Adipose tissue (tissue), 3 donors: Measurements from ENCODE around the gene KIF24. TPM values are rescaled to one million over a fixed set of nuclear protein-coding genes. Genes with fewer than 3 reads are reported as not detected.
"Not testable (repeated sequence)": the region's sequence is repeated elsewhere in the genome, so short reads cannot be mapped to it uniquely, and the experiment has no call there.

Experiments
- H3K27ac ChIP-seq: one replicate; pipeline ENCODE4 v1.5.1; 2013; ENCODE audit warnings: low read depth, low read length
- WGBS, 3 donors: extraction: QIAGEN DNeasy Blood & Tissue Kit; methylation state at CpG; one replicate each; pipeline ENCODE4 v1.1.7; 2013; 5-methylcytosine and 5-hydroxymethylcytosine counted together
- polyA plus RNA-seq, 3 donors: library from polyadenylated mRNA; stranded (reverse); fragments of 200-250 nt; gene quantifications; one replicate each; pipeline ENCODE4 v1.2.3, GENCODE V29; 2013
- donor health status: healthy with polysubstance abuse.
- donor health status: Bipolar disorder and iron deficiency.
- donor health status: healthy.

The KIF24 gene
- polyA plus RNA-seq, 3 donors = 0.12 to 0.29 (median 0.22) TPM

DNA sequence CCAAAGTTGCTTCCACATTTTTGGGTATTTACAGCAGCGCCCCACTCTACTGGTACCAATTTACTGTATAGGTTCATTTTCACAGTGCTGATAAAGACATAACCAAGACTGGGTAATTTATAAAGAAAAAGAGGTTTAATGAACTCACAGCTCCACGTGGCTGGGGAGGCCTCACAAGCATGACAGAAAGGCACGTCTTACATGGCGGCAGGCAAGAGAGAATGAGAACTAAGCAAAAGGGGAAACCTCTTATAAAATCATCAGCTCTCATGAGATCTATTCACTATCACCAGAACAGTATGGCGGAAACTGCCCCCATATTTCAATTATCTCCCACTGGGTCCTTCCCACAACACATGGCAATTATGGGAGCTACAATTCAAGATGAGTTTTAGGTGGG lies 39.7 kb upstream of the KIF24 start:
- 94 to 99% (median 97%) methylated on average over 5 of the region's 5 CpGs for WGBS, 3 donors
- H3K27ac ChIP-seq = not testable (repeated sequence)

DNA sequence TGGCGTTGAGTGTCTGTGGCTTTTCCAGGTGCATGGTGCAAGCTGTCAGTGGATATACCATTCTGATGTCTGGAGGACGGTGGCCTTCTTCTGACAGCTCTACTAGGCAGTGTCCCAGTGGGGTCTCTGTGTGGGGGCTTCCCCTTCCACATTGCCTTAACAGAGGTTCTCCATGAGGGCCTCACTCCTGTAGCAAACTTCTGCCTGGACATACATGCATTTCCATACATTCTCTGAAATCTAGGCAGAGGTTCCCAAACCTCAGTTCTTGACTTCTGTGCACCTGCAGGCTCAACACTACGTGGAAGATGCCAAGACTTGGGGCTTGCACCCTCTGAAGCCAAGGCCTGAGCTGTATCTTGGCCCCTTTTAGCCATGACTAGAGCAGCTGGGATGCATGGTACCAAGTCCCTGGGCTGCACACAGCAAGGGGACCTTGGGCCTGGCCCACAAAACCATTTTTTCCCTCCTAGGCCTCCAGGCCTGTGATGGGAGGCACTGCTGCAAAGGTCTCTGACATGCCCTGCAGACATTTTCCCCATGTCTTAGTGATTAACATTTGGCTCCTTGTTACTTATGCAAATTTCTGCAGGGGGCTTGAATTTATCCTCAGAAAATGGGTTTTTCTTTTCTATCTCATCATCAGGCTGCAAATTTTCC lies 38.8 kb upstream of the KIF24 start:
- H3K27ac ChIP-seq = not testable (repeated sequence)
- WGBS, 3 donors = 96 to 99% (median 96%) methylated on average over 3 of the region's 3 CpGs

- 68 to 93% (median 92%) methylated on average over 2 of the region's 2 CpGs for WGBS, 3 donors
- H3K27ac ChIP-seq = no peak overlapping the region
These were observed 37.3 kb upstream of the KIF24 start for GRCh38 chr9:34366365-34366764.

DNA sequence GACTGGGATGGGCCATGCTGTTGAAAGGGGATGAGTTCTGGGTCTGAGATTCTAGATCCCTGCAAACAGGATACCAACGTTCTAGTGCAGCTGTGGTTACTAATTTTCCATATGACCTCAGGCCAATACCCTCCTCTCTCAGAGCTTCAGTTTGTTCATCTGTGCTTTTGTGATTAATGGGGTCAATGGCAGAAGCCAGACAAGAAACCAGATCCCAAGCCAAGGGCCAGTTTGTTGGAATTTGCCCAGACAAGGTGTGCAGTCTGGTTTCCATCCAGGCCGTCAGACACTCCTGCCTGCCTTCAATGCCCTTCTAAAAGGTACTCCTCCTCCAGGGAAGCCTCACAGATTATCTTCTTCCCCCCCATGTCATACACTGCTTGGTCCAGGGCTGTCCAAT lies 36.2 kb upstream of the KIF24 start:
- no peak overlapping the region for H3K27ac ChIP-seq
- 31 to 79% (median 71%) methylated on average over 2 of the region's 2 CpGs for WGBS, 3 donors

DNA sequence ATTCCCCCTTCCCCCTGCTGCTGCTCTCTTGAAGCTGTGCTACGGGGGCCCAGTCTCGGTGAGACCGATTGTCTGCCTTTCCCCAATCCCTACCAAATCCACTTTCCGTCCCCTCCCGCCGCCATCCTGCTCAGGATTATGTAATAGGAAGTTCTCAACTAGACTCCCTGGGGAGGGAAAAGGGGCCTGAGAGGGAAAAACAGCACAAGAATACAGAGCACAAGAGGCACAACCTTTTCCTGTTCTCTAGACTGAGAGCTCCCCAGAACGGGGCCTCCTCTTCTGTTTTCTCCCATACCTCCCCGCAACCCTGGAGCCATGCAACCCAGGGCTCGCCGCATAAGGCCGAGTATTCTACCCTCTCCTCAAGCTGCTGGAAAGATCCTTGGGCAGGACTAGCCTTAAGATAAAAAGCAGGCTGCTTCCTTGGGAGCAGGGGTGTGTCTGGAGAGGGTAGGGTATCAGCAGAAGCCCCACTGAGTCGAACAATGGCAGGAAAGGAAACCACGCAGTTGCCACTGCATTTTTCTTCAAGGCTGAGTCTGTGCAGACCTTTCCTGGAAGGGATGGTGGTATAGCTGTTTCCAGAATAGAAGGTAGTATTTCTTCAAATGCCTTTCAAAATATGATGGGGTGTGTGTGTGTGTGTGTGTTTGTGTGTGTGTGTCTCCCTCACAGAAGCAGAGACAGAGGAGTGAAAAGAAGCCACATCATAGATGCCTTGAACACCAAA lies 34.7 kb upstream of the KIF24 start:
- no peak overlapping the region for H3K27ac ChIP-seq
- WGBS, 3 donors = 22 to 65% (median 35%) methylated on average over 13 of the region's 13 CpGs

GRCh38 chr9:34362614-34363214 lies 33.6 kb upstream of the KIF24 start:
- H3K27ac ChIP-seq = no peak overlapping the region
- WGBS, 3 donors = 82 to 97% (median 91%) methylated on average over 4 of the region's 4 CpGs

GRCh38 chr9:34352957-34353356 lies 23.9 kb upstream of the KIF24 start:
- WGBS, 3 donors = 85 to 95% (median 95%) methylated on average over 1 of the region's 1 CpG

GRCh38 chr9:34352122-34352652 lies 23.1 kb upstream of the KIF24 start:
- H3K27ac ChIP-seq = not testable (repeated sequence)
- 31 to 93% (median 84%) methylated on average over 7 of the region's 7 CpGs for WGBS, 3 donors

More at GRCh38 chr9:34352957-34353356, 23.9 kb upstream of the KIF24 start:
- H3K27ac ChIP-seq = not testable (repeated sequence)

DNA sequence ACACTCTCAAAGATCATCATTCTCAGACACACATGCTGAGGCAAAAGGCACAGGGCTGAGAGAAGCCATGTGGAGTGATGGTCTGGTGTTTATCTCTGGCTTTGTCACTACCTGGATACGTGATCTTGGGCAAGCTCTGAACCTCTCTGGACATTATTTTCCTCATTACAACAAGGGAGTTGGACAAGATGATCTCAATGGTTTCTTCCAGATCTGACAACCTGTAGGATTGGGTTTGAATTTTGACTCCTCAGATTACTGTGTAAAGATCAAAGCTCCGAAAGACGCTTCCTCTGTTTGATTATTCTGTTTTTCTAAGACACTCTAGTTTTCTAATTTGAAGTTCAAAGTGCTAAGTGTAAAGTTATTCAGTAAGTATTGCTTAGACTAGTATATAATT lies 20.3 kb upstream of the KIF24 start:
- H3K27ac ChIP-seq = no peak overlapping the region
- 92 to 99% (median 98%) methylated on average over 3 of the region's 3 CpGs for WGBS, 3 donors

- no peak overlapping the region for H3K27ac ChIP-seq
These were observed 18.7 kb upstream of the KIF24 start for GRCh38 chr9:34347800-34348158.

- WGBS, 3 donors = 72 to 82% (median 72%) methylated on average over 15 of the region's 15 CpGs
- H3K27ac ChIP-seq = no peak overlapping the region
These were observed 18.1 kb upstream of the KIF24 start for GRCh38 chr9:34346873-34347799.

- H3K27ac ChIP-seq = no peak overlapping the region
These were observed 14.5 kb upstream of the KIF24 start for GRCh38 chr9:34343605-34344004.

GRCh38 chr9:34343090-34343489 lies 14.0 kb upstream of the KIF24 start:
- H3K27ac ChIP-seq = no peak overlapping the region

More at GRCh38 chr9:34343605-34344004, 14.5 kb upstream of the KIF24 start:
- WGBS, 3 donors = 39 to 81% (median 73%) methylated on average over 1 of the region's 1 CpG

DNA sequence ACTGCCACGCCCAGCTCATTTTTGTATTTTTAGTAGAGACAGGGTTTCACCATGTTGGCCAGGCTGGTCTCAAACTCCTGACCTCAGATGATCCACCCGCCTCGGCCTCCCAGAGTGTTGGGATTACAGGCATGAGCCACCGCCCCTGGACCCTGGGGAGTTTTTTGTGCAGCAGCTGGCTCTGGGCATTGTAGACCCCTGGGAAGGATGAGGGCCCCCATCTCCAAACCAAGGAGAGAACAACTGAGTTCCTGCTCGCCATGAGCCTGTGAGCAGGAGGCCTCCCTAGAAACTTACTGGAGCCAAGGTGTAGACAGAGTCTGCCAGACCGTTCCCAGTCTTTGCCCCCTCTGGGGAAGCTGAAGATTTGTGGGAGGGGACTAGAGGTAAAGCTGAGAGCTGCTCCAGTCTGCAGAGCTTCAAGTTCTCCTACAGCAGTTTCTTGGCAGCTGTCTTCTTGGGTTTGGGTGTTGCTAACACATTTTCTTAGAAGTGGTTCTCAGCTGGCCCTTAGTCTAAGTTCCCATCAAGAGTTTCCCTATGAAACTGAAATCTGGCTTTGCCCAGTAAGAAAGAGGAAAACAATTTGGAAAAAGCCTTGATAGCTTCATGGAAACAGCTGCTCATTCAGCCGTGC lies 12.7 kb upstream of the KIF24 start:
- 71 to 79% (median 74%) methylated on average over 7 of the region's 7 CpGs for WGBS, 3 donors
- no peak overlapping the region for H3K27ac ChIP-seq

More at GRCh38 chr9:34343090-34343489, 14.0 kb upstream of the KIF24 start:
- WGBS, 3 donors = 42 to 70% (median 69%) methylated on average over 5 of the region's 5 CpGs

DNA sequence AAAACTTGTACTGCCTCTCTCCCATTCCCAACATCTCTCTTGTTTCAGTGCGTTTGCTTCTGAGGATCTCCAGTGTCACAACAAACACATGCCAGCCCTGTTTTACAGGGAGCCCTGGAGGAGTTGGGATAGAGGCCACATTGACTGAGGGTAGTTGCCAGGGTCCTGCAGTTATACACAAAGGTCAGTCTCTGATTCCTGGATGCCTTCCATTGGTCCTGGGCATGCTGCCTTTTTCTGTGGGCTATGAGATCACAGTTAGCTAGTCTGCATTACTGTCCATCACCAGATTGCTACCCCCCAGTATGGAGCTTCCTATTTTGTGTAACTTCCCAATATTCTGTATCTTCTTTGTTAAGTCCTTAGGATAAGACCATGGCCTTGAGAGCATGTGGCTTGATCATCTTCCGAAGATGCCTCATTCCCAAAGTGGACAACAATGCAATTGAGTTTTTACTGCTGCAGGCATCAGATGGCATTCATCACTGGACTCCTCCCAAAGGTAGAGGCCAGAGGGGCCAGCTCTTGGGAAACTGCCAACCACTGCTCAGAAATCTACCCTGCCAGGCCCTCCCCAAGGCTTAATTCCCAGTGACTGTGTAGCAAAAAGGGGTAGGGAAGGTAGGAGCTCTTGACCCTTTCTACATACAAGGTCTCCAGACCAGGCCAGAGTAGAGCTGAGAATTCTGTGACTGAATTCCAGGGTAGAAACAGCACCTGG lies 9.8 kb upstream of the KIF24 start:
- no peak overlapping the region for H3K27ac ChIP-seq
- 82 to 90% (median 87%) methylated on average over 2 of the region's 2 CpGs for WGBS, 3 donors

DNA sequence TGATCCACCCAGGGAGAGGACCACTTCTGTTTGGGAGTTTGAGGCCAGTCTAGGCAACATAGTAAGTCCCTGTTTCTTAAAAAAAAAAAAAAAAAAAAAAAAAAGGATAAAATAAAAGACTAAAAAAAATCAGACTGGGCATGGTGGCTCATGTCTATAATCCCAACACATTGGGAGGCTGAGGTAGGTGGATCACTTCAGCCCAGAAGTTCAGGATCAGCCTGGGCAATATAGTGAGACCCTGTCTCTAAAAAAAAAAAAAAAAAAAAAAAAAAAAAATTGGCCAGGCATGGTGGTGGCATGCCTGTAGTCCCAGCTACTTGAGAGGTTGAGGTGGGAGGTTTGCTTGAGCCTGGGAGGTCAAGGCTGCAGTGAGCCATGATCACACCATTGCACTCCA lies 9.0 kb upstream of the KIF24 start:
- H3K27ac ChIP-seq = not testable (repeated sequence)

DNA sequence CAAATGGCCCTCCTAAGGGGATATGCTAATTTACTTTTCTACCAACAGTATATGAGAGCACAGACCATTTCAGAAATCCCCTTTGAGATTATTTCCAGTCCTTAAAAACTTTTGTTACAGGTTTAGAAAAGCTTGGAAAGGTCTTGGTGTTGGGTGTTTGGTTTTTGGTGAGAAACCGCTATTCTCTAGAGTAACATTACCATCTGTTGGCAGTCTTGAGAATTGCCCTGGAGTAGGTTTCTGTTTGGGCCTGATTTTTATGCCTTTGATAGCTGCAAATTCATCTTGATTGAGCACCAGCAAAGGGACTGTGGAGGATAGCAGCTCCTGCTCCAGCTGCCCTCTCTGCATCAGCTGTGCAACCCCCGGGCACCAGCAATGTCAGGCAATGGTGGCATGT lies 8.3 kb upstream of the KIF24 start:
- 60 to 98% (median 96%) methylated on average over 2 of the region's 2 CpGs for WGBS, 3 donors
- no peak overlapping the region for H3K27ac ChIP-seq
